ENCODE measurements around the gene SAT2. TPM values are rescaled to one million over a fixed set of nuclear protein-coding genes. Genes with fewer than 3 reads are reported as not detected.
"Not testable (repeated sequence)": the region's sequence is repeated elsewhere in the genome, so short reads cannot be mapped to it uniquely, and the experiment has no call there.

Gene SAT2
- total RNA-seq, 2 experiments from 2014 or later: 36.2 to 37.9 TPM

DNA sequence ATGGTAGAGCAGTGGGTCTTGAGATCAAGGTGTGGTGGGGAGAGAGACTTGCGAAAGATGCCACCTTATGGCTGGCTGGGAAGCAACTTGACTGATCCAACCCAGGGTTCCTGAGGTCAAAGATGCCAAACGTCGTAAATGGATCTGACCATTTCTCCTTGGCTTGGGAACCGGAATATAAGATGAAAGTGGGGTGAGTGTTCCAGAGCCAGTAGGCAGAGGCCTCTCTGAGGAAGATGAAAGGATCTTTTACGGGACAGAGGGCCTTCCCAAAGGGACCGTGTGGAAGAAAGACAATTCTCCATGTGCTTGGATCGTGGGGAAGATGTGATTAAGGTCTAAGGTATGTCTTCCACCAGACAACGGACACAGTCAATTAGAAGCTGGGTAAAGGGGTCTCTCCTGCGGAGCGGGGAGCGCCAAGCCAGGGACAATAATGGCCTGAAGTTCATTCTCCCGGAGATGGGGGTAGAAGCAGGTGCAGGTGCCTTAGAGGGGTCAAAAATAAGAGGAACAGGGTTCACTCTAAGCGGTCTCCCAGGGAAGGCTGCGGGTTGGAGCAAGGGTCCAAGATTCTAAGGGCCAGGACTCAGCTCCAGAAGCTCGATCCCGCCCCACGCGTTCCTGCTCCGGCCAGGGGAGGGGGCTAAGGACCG is 13.7 kb downstream of the SAT2 start:
- Mint-ChIP-seq H3K27ac (peak overlapping the region; percentile 78), H3K27me3 (no peaks in the 10 kb centered on the region), H3K9me3 (no peaks in the 10 kb centered on the region), H3K4me3 (peak overlapping the region; percentile 89), H3K36me3 (ENCODE audit: low read depth) (peaks cover 16% of the 10 kb centered on the region), H3K4me1 (peaks cover 30% of the 10 kb centered on the region)
- DNase-seq: no peak
- ChIA-PET POLR2A (interaction anchor here (0.6 to 4.8 kb wide), 11 partner anchors 8 to 130 kb away, joined by 3 to 62 read pairs (median 4); partner anchors contain the start of genes CD68, MPDU1, POLR2A and SAT2), CTCF (interaction anchor here (1.1 to 5.1 kb wide), 6 partner anchors 15 to 179 kb away, joined by 3 to 56 read pairs (median 4); partner anchors contain the start of genes TMEM102, TP53 and WRAP53)

DNA sequence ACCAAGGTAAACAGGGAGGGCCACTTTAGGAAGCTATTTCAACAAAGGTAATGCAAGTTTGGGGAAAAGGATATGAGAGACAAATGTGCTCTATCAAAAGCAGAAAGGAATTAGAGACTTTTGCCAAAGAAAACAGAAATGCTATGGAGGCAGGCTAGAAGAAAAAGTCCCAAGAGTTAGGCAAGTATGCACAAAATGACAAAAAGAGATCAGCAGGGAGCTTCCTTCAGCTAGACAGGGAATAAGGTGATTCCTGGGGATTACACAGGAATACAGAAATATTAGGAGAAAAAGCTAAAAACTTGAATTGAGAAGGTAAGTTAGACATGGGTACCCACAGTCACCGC is 15.4 kb downstream of the SAT2 start:
- Mint-ChIP-seq H3K36me3 (ENCODE audit: low read depth) (peaks cover 16% of the 10 kb centered on the region), H3K4me3 (peak overlapping the region; percentile 39), H3K4me1 (peaks cover 30% of the 10 kb centered on the region), H3K27ac (peak overlapping the region; percentile 55), H3K27me3 (no peaks in the 10 kb centered on the region), H3K9me3 (no peaks in the 10 kb centered on the region)
- ChIA-PET CTCF (interaction anchor here (0.8 to 5.1 kb wide), 2 partner anchors 52 to 74 kb away, joined by 3 to 56 read pairs; partner anchors contain the start of genes TP53 and WRAP53), POLR2A (interaction anchor here (1.2 kb wide), 3 partner anchors 76 to 208 kb away, joined by 3 to 5 read pairs (median 3); partner anchors contain the start of genes TMEM256 and WRAP53)
- no peak for DNase-seq

DNA sequence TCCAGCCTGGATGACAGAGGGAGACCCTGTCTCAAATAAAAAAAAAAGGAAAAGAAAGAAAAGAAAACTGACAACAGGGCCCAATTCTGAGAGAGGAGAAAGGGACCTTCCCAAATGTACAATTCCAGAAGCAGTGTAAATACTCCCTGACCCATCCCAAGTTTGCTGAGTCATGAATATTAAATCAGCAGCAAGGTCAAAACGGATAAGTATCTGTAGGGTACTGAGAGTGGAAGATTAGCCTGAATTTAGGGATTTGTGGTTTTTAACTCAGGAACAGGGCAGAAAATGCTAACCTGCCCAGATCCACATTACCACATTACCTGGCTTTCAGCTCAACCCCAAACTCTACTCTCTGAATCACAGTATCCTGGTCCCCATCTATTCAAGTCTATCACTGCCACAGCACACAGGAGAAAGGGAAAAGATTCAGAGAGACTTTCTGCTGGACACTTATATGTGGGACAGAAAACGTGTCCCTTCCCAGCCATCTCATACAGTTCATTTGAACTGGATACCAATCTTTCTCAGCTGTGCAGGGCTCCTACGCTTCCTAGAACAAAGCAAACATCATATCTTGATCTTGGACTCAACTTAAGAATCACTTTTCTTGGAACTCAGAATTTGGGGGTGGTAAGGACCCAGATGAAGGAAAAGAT is 15.9 kb downstream of the SAT2 start:
- DNase-seq: no peak
- CTCF ChIA-PET: interaction anchor here (0.8 to 5.1 kb wide), 2 partner anchors 51 to 75 kb away, joined by 3 to 56 read pairs; partner anchors contain the start of genes TP53 and WRAP53
- Mint-ChIP-seq H3K36me3 (ENCODE audit: low read depth) (peaks cover 16% of the 10 kb centered on the region), H3K9me3 (no peaks in the 10 kb centered on the region), H3K27me3 (no peaks in the 10 kb centered on the region), H3K4me3 (peak overlapping the region; percentile 39), H3K27ac (peak overlapping the region; percentile 55), H3K4me1 (peaks cover 30% of the 10 kb centered on the region)
- POLR2A ChIA-PET: interaction anchor here (1.2 to 2.0 kb wide), 5 partner anchors 28 to 208 kb away, joined by 3 to 8 read pairs (median 3); partner anchors contain the start of genes CD68, MPDU1, TMEM256 and WRAP53

DNA sequence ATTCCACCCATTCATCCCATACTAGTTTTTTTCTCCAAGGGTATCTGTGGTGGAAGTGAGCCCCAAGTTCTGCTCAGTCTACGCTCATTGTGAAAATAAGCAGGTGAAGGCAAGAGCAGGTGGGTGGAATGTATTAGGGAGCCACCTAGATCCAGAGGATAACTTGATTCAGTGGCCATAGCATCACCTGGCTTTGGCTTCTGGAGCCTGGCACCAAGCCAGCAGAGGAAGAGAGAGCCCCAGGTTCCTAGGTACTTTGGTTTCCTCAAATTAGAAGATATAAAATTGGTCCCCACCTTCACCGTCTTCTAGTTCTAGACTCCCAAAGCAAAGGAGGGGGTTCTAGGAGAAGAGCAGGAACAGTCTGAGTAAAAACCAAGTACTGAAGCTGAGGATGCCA is 17.0 kb downstream of the SAT2 start:
- Mint-ChIP-seq H3K4me1 (peaks cover 30% of the 10 kb centered on the region), H3K27me3 (no peaks in the 10 kb centered on the region), H3K9me3 (no peaks in the 10 kb centered on the region), H3K4me3 (no peak overlapping the region), H3K36me3 (ENCODE audit: low read depth) (peaks cover 19% of the 10 kb centered on the region), H3K27ac (no peak overlapping the region)
- ChIA-PET CTCF (interaction anchor here (0.6 to 1.4 kb wide), 2 partner anchors 10 to 379 kb away, joined by 3 read pairs; no protein-coding TSS in a partner anchor), POLR2A (interaction anchor here (1.2 to 2.0 kb wide), 2 partner anchors 27 to 31 kb away, joined by 3 to 8 read pairs; partner anchors contain the start of genes CD68 and MPDU1)
- no peak for DNase-seq

DNA sequence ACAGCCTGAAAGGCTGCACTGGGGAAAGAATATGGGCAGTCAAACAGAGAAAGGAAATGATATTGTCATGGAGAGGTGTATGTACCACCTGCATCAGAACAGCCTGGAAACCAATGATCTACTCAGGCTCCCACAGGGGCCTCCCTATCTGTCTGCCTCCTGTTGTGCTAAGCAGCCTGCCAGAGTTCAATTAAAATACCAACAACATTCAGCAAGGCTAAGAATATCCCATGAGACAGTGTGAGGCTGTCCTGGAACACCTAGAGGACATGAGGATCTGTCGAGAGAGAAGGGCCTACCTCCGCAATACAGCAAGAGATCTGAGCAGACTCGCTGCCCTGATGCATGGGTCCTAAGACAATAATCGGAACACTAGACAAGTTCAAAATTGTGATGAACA is 21.3 kb downstream of the SAT2 start:
- DNase-seq: no peak
- no peaks in the 10 kb centered on the region for H3K9me3 Mint-ChIP-seq
- H3K36me3 Mint-ChIP-seq (ENCODE audit: low read depth): peaks cover 38% of the 10 kb centered on the region
- no peak overlapping the region for H3K4me3 Mint-ChIP-seq
- no peak overlapping the region for H3K27ac Mint-ChIP-seq
- H3K27me3 Mint-ChIP-seq: no peaks in the 10 kb centered on the region
- CTCF ChIA-PET: no interaction called here
- H3K4me1 Mint-ChIP-seq: peaks cover 5% of the 10 kb centered on the region
- POLR2A ChIA-PET: interaction anchor here (1.0 kb wide), 1 partner anchor 78 kb away, joined by 3 read pairs; no protein-coding TSS in a partner anchor

DNA sequence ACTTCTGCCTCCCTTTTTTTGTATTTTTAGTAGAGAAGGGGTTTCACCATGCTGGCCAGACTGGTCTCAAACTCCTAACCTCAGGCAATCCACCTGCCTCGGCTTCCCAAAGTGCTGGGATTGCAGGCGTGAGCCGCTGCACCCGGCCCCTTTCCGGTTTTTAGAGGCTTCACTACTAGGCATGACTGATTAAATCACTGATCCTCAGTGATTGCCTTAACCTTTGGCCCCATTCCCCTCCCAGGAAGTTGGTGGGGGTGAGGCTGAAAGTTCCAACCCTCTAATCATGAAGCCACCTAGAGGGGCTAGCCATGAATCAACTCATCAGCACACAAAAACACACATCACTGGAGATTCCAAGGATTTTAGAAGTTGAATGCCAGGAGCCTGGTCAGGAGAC is 30.1 kb downstream of the SAT2 start:
- H3K27ac Mint-ChIP-seq, H3K4me3 Mint-ChIP-seq, H3K4me1 Mint-ChIP-seq, H3K27me3 Mint-ChIP-seq, H3K9me3 Mint-ChIP-seq, DNase-seq, POLR2A ChIA-PET, CTCF ChIA-PET: not testable (repeated sequence)
- H3K36me3 Mint-ChIP-seq (ENCODE audit: low read depth): peaks cover 63% of the 10 kb centered on the region

DNA sequence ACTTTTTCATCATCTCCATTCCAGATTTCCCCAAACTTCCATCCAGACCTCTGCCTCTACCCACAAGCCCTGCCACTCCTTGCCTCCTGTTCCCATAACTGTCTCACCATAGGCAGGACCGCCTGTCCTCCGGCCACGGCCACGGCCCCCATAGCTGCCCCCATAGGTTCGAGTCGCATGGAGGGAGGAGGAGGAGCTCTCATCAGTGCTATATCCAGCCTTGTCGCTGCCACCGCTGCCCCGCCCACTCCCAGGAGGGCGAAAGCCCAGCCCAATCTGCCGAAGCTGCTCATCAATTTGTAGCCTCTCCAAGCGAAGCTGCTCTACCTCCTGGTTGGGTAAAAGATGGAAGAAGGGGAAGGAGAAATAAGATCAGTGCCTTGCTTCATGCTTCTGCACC is 34.3 kb downstream of the SAT2 start:
- H3K4me1 Mint-ChIP-seq: peaks cover 2% of the 10 kb centered on the region
- ChIA-PET CTCF (no interaction called here), POLR2A (interaction anchor here (1.1 to 3.1 kb wide), 2 partner anchors 9 to 94 kb away, joined by 4 to 21 read pairs; partner anchors contain the start of genes MPDU1 and TP53)
- H3K27me3 Mint-ChIP-seq: no peaks in the 10 kb centered on the region
- H3K36me3 Mint-ChIP-seq (ENCODE audit: low read depth): peaks cover 60% of the 10 kb centered on the region
- no peak for DNase-seq
- H3K27ac Mint-ChIP-seq: no peak overlapping the region
- H3K9me3 Mint-ChIP-seq: no peaks in the 10 kb centered on the region
- no peak overlapping the region for H3K4me3 Mint-ChIP-seq

DNA sequence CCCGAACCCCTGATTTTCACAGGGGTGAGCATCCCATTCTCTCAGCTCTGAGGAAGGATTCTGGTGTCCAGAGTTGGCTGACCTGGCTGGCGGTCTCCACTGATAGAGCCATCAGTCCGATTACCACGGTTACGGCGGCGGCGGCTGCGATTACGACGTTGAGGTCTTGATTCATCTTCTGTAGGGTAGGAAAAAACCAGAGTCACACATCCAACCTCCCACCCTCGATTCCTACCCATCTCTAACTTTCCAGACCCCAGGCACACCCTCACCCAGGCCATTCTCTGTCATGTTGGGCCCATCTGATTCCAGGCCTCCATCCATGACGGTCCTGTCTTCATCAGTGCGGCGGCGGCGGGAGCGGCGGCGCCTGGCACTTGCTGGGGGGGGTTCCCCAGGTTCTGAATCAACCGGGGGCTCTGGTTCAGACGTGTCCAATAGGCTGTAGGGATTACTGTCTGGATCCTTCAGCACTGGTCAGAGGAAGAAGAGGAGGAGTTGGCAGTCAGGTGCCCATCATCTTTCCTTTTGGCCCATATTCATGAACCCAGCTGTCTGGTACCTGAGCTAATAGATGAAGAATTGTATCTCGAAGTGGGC is 35.1 kb downstream of the SAT2 start:
- peaks cover 66% of the 10 kb centered on the region for H3K36me3 Mint-ChIP-seq (ENCODE audit: low read depth)
- no peaks in the 10 kb centered on the region for H3K27me3 Mint-ChIP-seq
- H3K9me3 Mint-ChIP-seq: no peaks in the 10 kb centered on the region
- ChIA-PET CTCF (interaction anchor here (0.6 kb wide), 1 partner anchor 23 kb away, joined by 3 read pairs; no protein-coding TSS in a partner anchor), POLR2A (interaction anchor here (1.1 to 3.1 kb wide), 3 partner anchors 8 to 95 kb away, joined by 3 to 21 read pairs (median 4); partner anchors contain the start of genes CD68, MPDU1 and TP53)
- H3K27ac Mint-ChIP-seq: no peak overlapping the region
- peaks cover 2% of the 10 kb centered on the region for H3K4me1 Mint-ChIP-seq
- no peak overlapping the region for H3K4me3 Mint-ChIP-seq
- no peak for DNase-seq

DNA sequence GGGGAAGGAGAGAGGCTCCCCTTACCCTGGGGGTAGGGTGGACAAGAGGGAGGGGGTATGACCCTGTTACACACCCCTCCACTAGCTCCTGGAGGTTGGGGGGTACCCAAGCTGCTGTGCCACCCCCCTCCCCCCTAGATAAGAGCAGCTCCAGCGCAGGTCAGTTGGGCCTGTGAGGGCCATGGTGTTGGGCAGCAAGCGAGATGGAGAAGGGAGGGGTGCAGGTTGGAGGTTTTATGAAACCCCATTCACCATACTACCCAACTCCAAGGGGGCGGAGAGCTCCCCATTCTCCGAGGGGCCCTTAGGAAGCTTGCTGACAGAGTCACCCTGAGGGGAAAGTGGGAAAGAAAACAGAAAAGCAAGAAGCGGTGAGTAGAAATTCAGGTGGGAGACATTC is 36.0 kb downstream of the SAT2 start:
- H3K36me3 Mint-ChIP-seq (ENCODE audit: low read depth): peaks cover 68% of the 10 kb centered on the region
- no peak overlapping the region for H3K4me3 Mint-ChIP-seq
- H3K9me3 Mint-ChIP-seq: no peaks in the 10 kb centered on the region
- H3K4me1 Mint-ChIP-seq: peaks cover 4% of the 10 kb centered on the region
- no peaks in the 10 kb centered on the region for H3K27me3 Mint-ChIP-seq
- ChIA-PET CTCF (no interaction called here), POLR2A (interaction anchor here (1.4 kb wide), 1 partner anchor 13 kb away, joined by 3 read pairs; the partner anchor contains the start of gene CD68)
- no peak for DNase-seq
- no peak overlapping the region for H3K27ac Mint-ChIP-seq

DNA sequence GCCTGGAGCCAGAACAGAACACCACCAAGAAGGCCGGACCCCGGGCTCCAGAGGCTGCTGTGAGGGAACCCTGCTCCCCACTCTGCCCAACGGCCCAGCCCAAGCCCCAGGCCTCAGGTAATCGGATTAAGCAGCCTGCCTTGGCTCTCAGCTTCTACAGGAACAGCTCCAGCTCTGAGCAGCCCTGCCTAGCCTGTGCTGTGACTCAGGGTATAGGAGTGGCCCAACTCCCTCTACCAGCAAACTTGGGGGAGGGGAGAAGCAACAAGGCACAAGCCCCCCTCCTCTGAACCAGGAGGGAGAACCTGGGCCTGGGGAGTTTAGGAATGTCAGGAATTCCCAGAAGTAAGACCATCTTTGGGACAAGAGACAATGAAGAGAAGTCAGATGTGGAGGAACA is 36.9 kb downstream of the SAT2 start:
- H3K27ac Mint-ChIP-seq: no peak overlapping the region

DNA sequence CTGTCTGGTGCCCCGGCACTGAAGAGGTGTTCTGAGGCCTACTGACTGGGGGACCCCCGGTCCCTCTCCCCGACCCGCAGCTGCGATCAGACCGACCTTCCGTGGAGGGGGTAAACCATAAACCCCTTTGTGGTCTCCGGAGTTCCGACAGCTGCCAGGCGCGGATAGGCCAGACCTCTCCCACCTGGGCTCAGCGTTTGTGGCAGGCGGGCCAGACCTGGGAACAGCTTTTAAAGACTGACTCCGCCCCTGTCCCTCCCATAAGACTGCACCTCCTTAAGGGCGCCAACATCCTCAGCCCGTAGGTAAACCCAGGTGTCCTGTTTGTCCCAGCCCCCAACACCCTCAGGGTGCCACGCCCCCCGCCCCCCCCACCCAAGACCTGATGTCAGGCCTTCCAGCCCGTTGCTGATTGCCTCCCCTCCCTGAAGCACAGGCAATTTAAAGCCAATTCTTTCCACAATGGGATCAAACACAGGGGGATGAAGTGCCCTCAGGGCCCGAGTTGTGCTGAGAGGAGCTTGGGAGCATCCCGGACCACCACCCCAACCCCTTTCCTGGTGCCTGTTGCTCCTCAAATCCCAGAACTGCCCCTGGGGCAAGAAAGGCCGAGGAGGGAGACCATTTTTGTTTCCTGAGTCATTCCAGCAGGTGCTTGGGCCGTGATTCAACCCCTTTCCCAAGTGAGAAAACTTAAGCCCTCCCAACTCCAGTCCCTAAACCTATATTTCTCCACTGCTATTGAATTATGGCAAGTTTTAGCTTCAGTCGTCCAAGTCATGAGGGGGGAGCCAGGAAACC is 37.5 kb downstream of the SAT2 start, which contains the start of gene SOX15:
SOX15 (minus strand) TSS at position 204 of the 801 bp plus-strand sequence. CDS start 418 bp downstream, outside the sequence.
- H3K9me3 Mint-ChIP-seq: no peaks in the 10 kb centered on the region
- H3K4me3 Mint-ChIP-seq: no peak within 1 kb of the TSS
- H3K4me1 Mint-ChIP-seq: peaks cover 16% of the 10 kb centered on the region
- ChIA-PET CTCF (interaction anchor here (0.7 to 2.4 kb wide), 22 partner anchors 9 to 254 kb away, joined by 3 to 24 read pairs (median 4); partner anchors contain the start of genes ACAP1, CHRNB1, FXR2 and SENP3), POLR2A (interaction anchor here (0.8 to 2.3 kb wide), 7 partner anchors 10 to 98 kb away, joined by 3 to 17 read pairs (median 4); partner anchors contain the start of genes CD68, TP53 and WRAP53)
- H3K27me3 Mint-ChIP-seq: no peaks in the 10 kb centered on the region
- H3K36me3 Mint-ChIP-seq (ENCODE audit: low read depth): peaks cover 61% of the 10 kb centered on the region
- H3K27ac Mint-ChIP-seq: peak within 1 kb of the TSS; percentile 26
- DNase-seq: no peak

More for the DNA sequence above, 36.9 kb downstream of the SAT2 start:
- H3K36me3 Mint-ChIP-seq (ENCODE audit: low read depth): peaks cover 64% of the 10 kb centered on the region
- ChIA-PET POLR2A (interaction anchor here (0.8 to 2.1 kb wide), 4 partner anchors 11 to 97 kb away, joined by 3 to 8 read pairs (median 6); partner anchors contain the start of genes CD68, TP53 and WRAP53), CTCF (interaction anchor here (0.7 to 2.4 kb wide), 4 partner anchors 11 to 97 kb away, joined by 3 to 12 read pairs (median 8); partner anchors contain the start of genes SENP3 and TP53)
- H3K27me3 Mint-ChIP-seq: no peaks in the 10 kb centered on the region
- no peak for DNase-seq
- H3K9me3 Mint-ChIP-seq: no peaks in the 10 kb centered on the region
- no peak overlapping the region for H3K4me3 Mint-ChIP-seq
- peaks cover 9% of the 10 kb centered on the region for H3K4me1 Mint-ChIP-seq
